ENCODE measurements around the gene PKN2. TPM values are rescaled to one million over a fixed set of nuclear protein-coding genes. Genes with fewer than 3 reads are reported as not detected.

The PKN2 gene
- 15.3 and 25.2 TPM in 2 replicates for total RNA-seq

GRCh38 chr1:88683541-88684481, at the start of gene PKN2:
Gene PKN2 (plus strand): TSS chr1:88684273. CDS start chr1:88684581, 308 bp downstream.

Other genes with a start within 250 kb of the PKN2 start
- 30.0 and 40.3 TPM in 2 replicates for gene GTF2B, start 207.3 kb downstream of the PKN2 start, total RNA-seq

Data from airway epithelial cell (primary cell).